ENCODE measurements around the gene C19orf81.

GRCh38 chr19:50658441-50659317 is 9.4 kb downstream of the C19orf81 start:
- TF ChIP-seq CTCF (IDR thresholded peaks at IDR 0.05; ENCODE audit: low read depth, low read length) (no peak), MAX (IDR thresholded peaks at IDR 0.05; ENCODE audit: low read depth, low read length) (no peak; the same call in none of the 2 replicates)

All from NB4 (cell line).